ENCODE data around the gene DNAJA3. TPM values are rescaled to one million over a fixed set of nuclear protein-coding genes. Genes with fewer than 3 reads are reported as not detected.

The DNAJA3 gene
- total and polyA plus RNA-seq, 2 donors: 33.5 to 38.4 TPM

DNA sequence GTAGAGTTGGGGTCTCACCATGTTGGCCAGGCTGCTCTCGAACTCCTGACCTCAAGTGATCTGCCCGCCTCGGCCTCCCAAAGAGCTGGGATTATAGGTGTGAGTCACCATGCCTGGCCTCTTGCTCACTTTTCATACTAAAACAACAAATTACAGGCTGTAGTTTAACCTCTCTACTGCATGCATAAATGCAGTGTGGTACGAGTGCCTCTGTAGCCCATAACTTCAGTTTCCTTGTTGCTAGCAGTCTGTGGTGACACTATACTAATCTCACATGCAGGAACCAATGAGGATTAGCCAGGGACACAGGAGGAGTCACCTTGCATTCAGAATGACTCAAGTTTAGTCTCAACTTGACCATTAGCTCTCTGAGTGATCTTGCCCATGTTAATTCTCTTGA, 70.6 kb downstream of the DNAJA3 start:
- H3K4me3 ChIP-seq (ENCODE audit: low read depth, low read length): no peak overlapping the region
- H3K4me1 ChIP-seq (ENCODE audit: insufficient read depth): no peaks in the 10 kb centered on the region
- no peak for DNase-seq (ENCODE audit: extremely low spot score)
- no peaks in the 10 kb centered on the region for H3K36me3 ChIP-seq (ENCODE audit: insufficient read depth)
- 79% methylated on average over 4 of the region's 4 CpGs for WGBS
- no peak overlapping the region for H3K27ac ChIP-seq (ENCODE audit: low read depth)

DNA sequence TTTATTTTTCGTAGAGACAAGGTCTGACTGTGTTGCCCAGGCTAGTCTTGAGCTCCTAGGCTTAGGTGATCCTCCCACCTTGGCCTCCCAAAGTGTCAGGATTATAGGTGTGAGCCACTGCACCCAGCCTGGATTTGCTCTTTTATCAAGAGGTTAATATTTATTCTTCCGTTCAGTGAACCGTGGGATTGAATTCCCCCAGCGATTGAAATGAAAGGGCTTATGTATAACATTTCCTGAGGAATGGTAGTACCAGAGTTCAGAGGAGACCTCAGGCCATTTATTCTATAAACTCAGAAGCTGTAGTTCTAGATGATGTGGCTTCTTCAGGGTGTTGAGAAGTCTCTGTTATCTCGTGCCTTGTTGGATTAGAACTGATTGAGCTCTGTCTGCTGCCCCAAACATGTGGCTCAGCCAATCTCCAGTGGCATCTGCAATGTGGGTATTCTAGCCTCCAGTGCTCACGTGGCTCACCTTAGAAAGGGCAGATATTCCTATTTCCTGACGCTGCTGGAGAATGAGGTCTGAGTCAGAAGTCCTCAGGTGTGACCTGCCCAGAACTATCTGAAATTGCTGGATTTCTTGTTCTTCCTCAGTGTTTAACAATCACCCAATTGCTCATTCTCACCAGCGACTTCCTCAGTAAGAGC, 73.0 kb downstream of the DNAJA3 start:
- H3K4me3 ChIP-seq (ENCODE audit: low read depth, low read length): no peak overlapping the region
- 86% methylated on average over 8 of the region's 8 CpGs for WGBS
- DNase-seq (ENCODE audit: extremely low spot score): no peak
- no peak overlapping the region for H3K27ac ChIP-seq (ENCODE audit: low read depth)
- no peaks in the 10 kb centered on the region for H3K4me1 ChIP-seq (ENCODE audit: insufficient read depth)
- H3K36me3 ChIP-seq (ENCODE audit: insufficient read depth): no peaks in the 10 kb centered on the region

DNA sequence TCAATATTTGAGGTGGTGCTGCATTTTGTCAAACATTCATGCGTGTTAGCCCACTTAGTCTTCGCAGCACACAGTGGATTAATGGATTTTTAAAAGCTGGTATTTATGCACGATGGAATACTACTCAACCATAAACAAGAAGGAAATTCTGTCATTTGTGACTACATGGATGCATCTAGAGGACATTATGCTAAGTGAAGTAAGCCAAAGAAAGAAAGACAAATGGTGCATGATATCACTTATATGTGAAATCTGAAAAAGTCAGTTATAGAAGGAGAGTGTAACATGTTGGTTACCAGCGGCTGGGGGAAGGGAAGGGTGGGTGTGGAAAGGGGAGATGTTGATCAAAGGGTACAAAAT, 73.5 kb downstream of the DNAJA3 start:
- Histone ChIP-seq H3K4me3 (ENCODE audit: low read depth, low read length) (no peak overlapping the region), H3K36me3 (ENCODE audit: insufficient read depth) (no peaks in the 10 kb centered on the region), H3K4me1 (ENCODE audit: insufficient read depth) (no peaks in the 10 kb centered on the region), H3K27ac (ENCODE audit: low read depth) (no peak overlapping the region)
- 97% methylated on average over 4 of the region's 4 CpGs for WGBS
- DNase-seq (ENCODE audit: extremely low spot score): no peak

DNA sequence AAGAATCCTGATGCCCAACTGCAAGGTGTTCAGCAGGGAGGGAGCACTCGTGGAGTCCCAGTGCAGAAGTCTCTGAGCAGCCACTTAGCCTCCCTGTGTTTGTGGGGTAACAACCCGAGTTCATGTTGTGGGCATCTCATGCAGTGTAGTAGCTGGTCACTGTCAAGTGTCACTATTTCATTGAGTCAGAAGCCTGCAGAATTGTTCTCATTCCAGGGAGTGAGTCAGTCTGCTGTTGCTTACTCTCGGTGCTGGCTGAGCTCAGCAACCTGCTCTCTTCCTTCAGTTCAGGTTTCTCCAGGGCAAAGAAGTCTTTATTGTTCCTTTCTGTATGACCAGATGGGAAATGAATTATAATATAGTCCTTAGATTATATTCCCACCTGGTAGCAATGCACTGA, 74.6 kb downstream of the DNAJA3 start:
- H3K36me3 ChIP-seq (ENCODE audit: insufficient read depth): no peaks in the 10 kb centered on the region
- 33% methylated on average over 3 of the region's 3 CpGs for WGBS
- no peak overlapping the region for H3K4me3 ChIP-seq (ENCODE audit: low read depth, low read length)
- no peaks in the 10 kb centered on the region for H3K4me1 ChIP-seq (ENCODE audit: insufficient read depth)
- no peak for DNase-seq (ENCODE audit: extremely low spot score)
- no peak overlapping the region for H3K27ac ChIP-seq (ENCODE audit: low read depth)

DNA sequence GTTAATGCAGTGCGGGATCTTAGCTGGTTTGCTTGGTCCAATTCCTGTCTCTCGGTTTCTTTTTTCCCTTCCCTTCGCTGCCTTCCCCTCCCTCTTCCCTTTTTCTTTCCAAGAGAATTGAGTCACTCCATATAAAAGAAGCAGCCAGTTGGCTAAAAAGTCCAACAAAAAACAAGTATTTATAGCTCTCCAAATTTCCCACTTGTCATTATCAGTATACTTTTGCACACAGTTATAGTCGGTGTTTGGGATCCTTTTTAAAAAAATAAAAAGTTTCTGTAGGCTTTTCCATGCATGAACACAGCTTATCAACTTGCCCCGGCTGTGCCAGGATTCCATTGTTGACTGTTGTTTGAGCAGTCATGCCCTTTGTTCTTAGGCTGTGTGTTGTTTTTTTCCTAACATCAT, 75.4 kb downstream of the DNAJA3 start:
- WGBS: 22% methylated on average over 5 of the region's 5 CpGs
- no peak for DNase-seq (ENCODE audit: extremely low spot score)
- H3K27ac ChIP-seq (ENCODE audit: low read depth): no peak overlapping the region
- no peak overlapping the region for H3K4me3 ChIP-seq (ENCODE audit: low read depth, low read length)
- no peaks in the 10 kb centered on the region for H3K4me1 ChIP-seq (ENCODE audit: insufficient read depth)
- H3K36me3 ChIP-seq (ENCODE audit: insufficient read depth): no peaks in the 10 kb centered on the region

DNA sequence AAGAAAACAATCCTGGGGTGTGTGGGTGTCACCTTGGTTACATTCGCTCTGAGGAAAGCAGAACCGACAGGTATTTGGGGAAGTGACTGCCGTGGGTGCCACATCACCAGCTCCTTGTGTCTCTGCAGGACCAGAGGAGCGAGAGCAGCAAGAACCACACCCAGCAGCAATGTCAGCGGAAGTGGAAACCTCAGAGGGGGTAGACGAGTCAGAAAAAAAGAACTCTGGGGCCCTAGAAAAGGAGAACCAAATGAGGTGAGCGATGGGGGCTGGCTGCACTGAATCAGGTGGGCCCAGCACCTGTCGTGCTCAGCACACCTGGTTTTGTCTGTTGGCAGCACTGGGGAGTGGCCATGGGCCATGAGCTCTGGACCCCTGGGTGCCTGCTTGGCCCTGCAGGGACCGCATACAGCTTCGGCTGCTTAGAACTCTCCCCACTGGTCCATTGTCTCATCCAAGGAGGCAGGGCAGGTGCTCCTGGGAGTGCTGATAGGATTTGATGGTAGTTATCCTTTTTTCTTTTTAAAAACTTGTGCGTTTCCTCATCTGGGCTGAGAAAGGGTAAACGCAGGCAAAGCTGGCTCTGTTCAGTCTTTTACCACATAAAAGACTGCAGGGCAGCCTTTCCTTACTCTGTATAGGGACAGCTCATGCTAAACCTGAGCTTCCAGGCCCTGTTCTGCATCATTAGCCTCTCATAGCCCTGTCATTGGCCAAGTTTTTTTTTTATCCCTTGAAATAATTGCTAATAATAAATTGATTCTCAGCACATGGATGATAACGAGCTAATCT, 79.9 kb downstream of the DNAJA3 start:
- H3K4me1 ChIP-seq (ENCODE audit: insufficient read depth): no peaks in the 10 kb centered on the region
- no peak overlapping the region for H3K27ac ChIP-seq (ENCODE audit: low read depth)
- DNase-seq (ENCODE audit: extremely low spot score): no peak
- H3K36me3 ChIP-seq (ENCODE audit: insufficient read depth): peaks cover 4% of the 10 kb centered on the region
- 84% methylated on average over 13 of the region's 13 CpGs for WGBS
- no peak overlapping the region for H3K4me3 ChIP-seq (ENCODE audit: low read depth, low read length)

Small RNA genes lying within 50 kb of the gene (small RNA-seq; reads per million reads assigned to genes)
- gene AC012676.2: not detected

Other genes starting within 250 kb of the DNAJA3 start
- 15.0 TPM for gene SRL, start 183.8 kb upstream of the DNAJA3 start, total RNA-seq
- 2.4 TPM for gene SRL, start 183.8 kb upstream of the DNAJA3 start, polyA plus RNA-seq
- 6.1 TPM for gene TFAP4, start 152.8 kb upstream of the DNAJA3 start, total RNA-seq
- gene TFAP4, start 152.8 kb upstream of the DNAJA3 start, polyA plus RNA-seq: 7.3 TPM
- gene GLIS2, start 109.8 kb upstream of the DNAJA3 start, total RNA-seq: 6.1 TPM
- 22.1 TPM for gene GLIS2, start 109.8 kb upstream of the DNAJA3 start, polyA plus RNA-seq
- gene PAM16, start 74.5 kb upstream of the DNAJA3 start, total RNA-seq: 8.6 TPM
- 48.9 TPM for gene PAM16, start 74.5 kb upstream of the DNAJA3 start, polyA plus RNA-seq
- gene VASN, start 54.0 kb upstream of the DNAJA3 start, total RNA-seq: 20.8 TPM
- gene VASN, start 54.0 kb upstream of the DNAJA3 start, polyA plus RNA-seq: 47.6 TPM
- gene CORO7, start 9.3 kb upstream of the DNAJA3 start, total RNA-seq: 13.7 TPM
- gene CORO7, start 9.3 kb upstream of the DNAJA3 start, polyA plus RNA-seq: 15.6 TPM
- 25.2 TPM for gene NMRAL1, start 48.8 kb downstream of the DNAJA3 start, total RNA-seq
- 48.2 TPM for gene NMRAL1, start 48.8 kb downstream of the DNAJA3 start, polyA plus RNA-seq
- 27.9 TPM for gene HMOX2, start 50.5 kb downstream of the DNAJA3 start, total RNA-seq
- gene HMOX2, start 50.5 kb downstream of the DNAJA3 start, polyA plus RNA-seq: 45.6 TPM
- gene CDIP1, start 112.9 kb downstream of the DNAJA3 start, total RNA-seq: 6.2 TPM
- gene CDIP1, start 112.9 kb downstream of the DNAJA3 start, polyA plus RNA-seq: 28.7 TPM
- gene C16orf96, start 130.5 kb downstream of the DNAJA3 start, total RNA-seq: 0.11 TPM
- 0.04 TPM for gene C16orf96, start 130.5 kb downstream of the DNAJA3 start, polyA plus RNA-seq
- 2.3 TPM for gene UBALD1, start 189.0 kb downstream of the DNAJA3 start, total RNA-seq
- gene UBALD1, start 189.0 kb downstream of the DNAJA3 start, polyA plus RNA-seq: 37.9 TPM
- gene MGRN1, start 199.0 kb downstream of the DNAJA3 start, total RNA-seq: 22.5 TPM
- gene MGRN1, start 199.0 kb downstream of the DNAJA3 start, polyA plus RNA-seq: 34.9 TPM